Left lung (tissue), 10 donors: ENCODE results near the gene ZNF23. TPM values are rescaled to one million over a fixed set of nuclear protein-coding genes. Genes with fewer than 3 reads are reported as not detected.

ENCODE experiments used
- ATAC-seq: fragments of 200-7000 bp; cut with Tn5 transposase; one replicate; pipeline ENCODE4 v1.9.1; 2020; ENCODE audit warnings: moderate library complexity
- DNase-seq, 4 donors: peaks; one replicate each; pipeline ENCODE4 v3.0.0-alpha.2; 2013 to 2020
- H3K27ac ChIP-seq, 2 donors: fragments of 200-600 bp; sonication (generic) in 1 of 2; one replicate each; pipeline versions ENCODE4 v1.5.0 to v1.8.0; 2020 to 2021
- H3K27me3 ChIP-seq, 2 donors: fragments of 200-600 bp; sonication (generic) in 1 of 2; one replicate each; pipeline versions ENCODE4 v1.5.0 to v1.8.0; 2020 to 2021
- H3K36me3 ChIP-seq, 2 donors: fragments of 200-600 bp; sonication (generic) in 1 of 2; one replicate each; pipeline versions ENCODE4 v1.5.0 to v1.8.0; 2020 to 2021
- H3K4me1 ChIP-seq, 2 donors: fragments of 200-600 bp; one replicate each; pipeline ENCODE4 v1.8.0; 2021
- H3K4me3 ChIP-seq, 2 donors: fragments of 200-600 bp; sonication (generic) in 1 of 2; one replicate each; pipeline versions ENCODE4 v1.5.0 to v1.8.0; 2020 to 2021; ENCODE audit warnings: mild to moderate bottlenecking in 1 of 2
- H3K9me3 ChIP-seq, 2 donors: fragments of 200-600 bp; sonication (generic) in 1 of 2; one replicate each; pipeline versions ENCODE4 v1.5.0 to v1.8.0; 2020 to 2021
- intact Hi-C, 2 donors: fragments of 100-400 bp; cut with DNase I; formaldehyde crosslinking; loops; one replicate each; pipeline versions ENCODE4 v1.11.2 to v1.14.2; 2022
- polyA plus RNA-seq, 6 donors: library from polyadenylated mRNA; unstranded; fragments of 120-200 nt; gene quantifications; one replicate each; pipeline ENCODE4 v1.2.1, GENCODE V29; 2013; ENCODE audit not compliant: insufficient read length in 6 of 6
- total RNA-seq, 2 donors: library from RNA; stranded (reverse); fragmentation: NEBNext Ultra II Directional; extraction: Animal tissue kit (Norgen Biotek cat#: 25700); gene quantifications; one replicate each; pipeline ENCODE4 v1.2.1, GENCODE V29; 2021
- TF ChIP-seq, protein P1 (sequence below), 2 donors: fragments of 200-600 bp; sonication (generic) in 1 of 2; IDR thresholded peaks; one replicate each; pipeline versions ENCODE4 v1.5.0 to v1.8.0; 2021; ENCODE audit warnings: antibody characterized with exemption in 2 of 2
- donor health status: DM: no; HTN: yes; CAD: no.
- donor health status: DM: no; HTN: no; CAD: no.

The ZNF23 gene
- total and polyA plus RNA-seq, 8 donors = 6.8 to 19.9 (median 16.8) TPM

- ATAC-seq (no peak), DNase-seq (no peak)
- Histone ChIP-seq H3K4me3 (no peak overlapping the region), H3K36me3 (no peaks in the 10 kb centered on the region), H3K9me3 (no peaks in the 10 kb centered on the region), H3K27ac (no peak overlapping the region), H3K27me3 (peaks cover 7 to 31% of the 10 kb centered on the region in 2 donors), H3K4me1 (no peaks in the 10 kb centered on the region)
- intact Hi-C loops = no loop called here
- TF ChIP-seq, protein P1, sequence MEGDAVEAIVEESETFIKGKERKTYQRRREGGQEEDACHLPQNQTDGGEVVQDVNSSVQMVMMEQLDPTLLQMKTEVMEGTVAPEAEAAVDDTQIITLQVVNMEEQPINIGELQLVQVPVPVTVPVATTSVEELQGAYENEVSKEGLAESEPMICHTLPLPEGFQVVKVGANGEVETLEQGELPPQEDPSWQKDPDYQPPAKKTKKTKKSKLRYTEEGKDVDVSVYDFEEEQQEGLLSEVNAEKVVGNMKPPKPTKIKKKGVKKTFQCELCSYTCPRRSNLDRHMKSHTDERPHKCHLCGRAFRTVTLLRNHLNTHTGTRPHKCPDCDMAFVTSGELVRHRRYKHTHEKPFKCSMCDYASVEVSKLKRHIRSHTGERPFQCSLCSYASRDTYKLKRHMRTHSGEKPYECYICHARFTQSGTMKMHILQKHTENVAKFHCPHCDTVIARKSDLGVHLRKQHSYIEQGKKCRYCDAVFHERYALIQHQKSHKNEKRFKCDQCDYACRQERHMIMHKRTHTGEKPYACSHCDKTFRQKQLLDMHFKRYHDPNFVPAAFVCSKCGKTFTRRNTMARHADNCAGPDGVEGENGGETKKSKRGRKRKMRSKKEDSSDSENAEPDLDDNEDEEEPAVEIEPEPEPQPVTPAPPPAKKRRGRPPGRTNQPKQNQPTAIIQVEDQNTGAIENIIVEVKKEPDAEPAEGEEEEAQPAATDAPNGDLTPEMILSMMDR (IDR thresholded peaks at IDR 0.05) = no peak
Observed at GRCh38 chr16:71431176-71431575, 30.9 kb downstream of the ZNF23 start.

GRCh38 chr16:71430744-71431143 is 31.3 kb downstream of the ZNF23 start:
- TF ChIP-seq, protein P1 (IDR thresholded peaks at IDR 0.05) = no peak
- Histone ChIP-seq H3K9me3 (no peaks in the 10 kb centered on the region), H3K4me3 (no peak overlapping the region), H3K27ac (no peak overlapping the region), H3K4me1 (no peaks in the 10 kb centered on the region), H3K27me3 (peaks cover 12 to 36% of the 10 kb centered on the region in 2 donors), H3K36me3 (no peaks in the 10 kb centered on the region)
- intact Hi-C loops = no loop called here
- ATAC-seq (no peak), DNase-seq (no peak)

GRCh38 chr16:71429581-71429980 is 32.5 kb downstream of the ZNF23 start:
- H3K27me3 ChIP-seq = peaks cover 13 to 47% of the 10 kb centered on the region in 2 donors
- TF ChIP-seq, protein P1 (IDR thresholded peaks at IDR 0.05) = no peak
- intact Hi-C loops = no loop called here
- no peak overlapping the region for H3K27ac ChIP-seq
- no peaks in the 10 kb centered on the region for H3K36me3 ChIP-seq
- H3K4me3 ChIP-seq = no peak overlapping the region
- H3K4me1 ChIP-seq = no peaks in the 10 kb centered on the region
- DNase-seq (no peak), ATAC-seq (no peak)
- H3K9me3 ChIP-seq = no peaks in the 10 kb centered on the region

GRCh38 chr16:71428883-71429282 is 33.2 kb downstream of the ZNF23 start:
- TF ChIP-seq, protein P1 (IDR thresholded peaks at IDR 0.05) = no peak
- no peak for DNase-seq
- intact Hi-C loops = no loop called here

GRCh38 chr16:71428385-71428784 is 33.7 kb downstream of the ZNF23 start:
- Histone ChIP-seq H3K4me1 (no peaks in the 10 kb centered on the region), H3K27ac (no peak overlapping the region), H3K36me3 (no peaks in the 10 kb centered on the region), H3K4me3 (no peak overlapping the region), H3K27me3 (peaks cover 13 to 59% of the 10 kb centered on the region in 2 donors), H3K9me3 (no peaks in the 10 kb centered on the region)
- TF ChIP-seq, protein P1 (IDR thresholded peaks at IDR 0.05) = no peak
- DNase-seq = no peak
- intact Hi-C loops = no loop called here
- no peak for ATAC-seq

More at GRCh38 chr16:71428883-71429282, 33.2 kb downstream of the ZNF23 start:
- H3K27me3 ChIP-seq = peaks cover 13 to 54% of the 10 kb centered on the region in 2 donors
- H3K4me1 ChIP-seq = no peaks in the 10 kb centered on the region
- no peak overlapping the region for H3K4me3 ChIP-seq
- no peak for ATAC-seq
- H3K9me3 ChIP-seq = no peaks in the 10 kb centered on the region
- no peaks in the 10 kb centered on the region for H3K36me3 ChIP-seq
- no peak overlapping the region for H3K27ac ChIP-seq
